GM18526 (cell line): ENCODE results near the gene WDR47.

Experiments
- POLR2A ChIP-seq: IDR thresholded peaks from 3 replicates; pipeline ENCODE4 v1.6.1; 2011; ENCODE audit not compliant: insufficient read length; ENCODE audit errors: extremely low read depth

The WDR47 gene

DNA sequence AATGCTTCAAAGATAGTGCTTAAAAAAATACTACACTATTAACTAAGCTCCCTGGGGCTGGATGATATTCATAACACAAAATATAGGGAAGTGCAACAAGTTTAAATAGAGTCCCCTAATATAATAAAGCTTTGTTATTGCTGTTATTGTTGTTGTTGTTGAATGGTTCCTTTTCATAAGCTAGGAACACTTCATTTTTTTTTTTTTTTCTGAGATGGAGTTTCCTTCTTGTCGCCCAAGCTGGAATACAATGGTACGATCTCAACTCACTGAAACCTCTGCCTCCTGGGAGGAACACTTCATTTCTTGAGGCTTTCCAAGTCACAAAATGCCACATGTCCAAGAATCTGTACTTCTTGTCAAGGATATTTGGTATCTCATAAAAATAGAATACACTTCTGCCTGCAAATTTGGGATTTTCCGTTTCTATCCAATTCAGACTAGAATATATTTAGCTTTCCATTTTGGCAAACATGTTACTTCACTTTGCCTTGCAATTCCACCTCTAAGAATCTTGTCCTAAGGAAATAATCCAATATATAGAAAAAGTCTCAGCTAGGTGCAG is 21.1 kb downstream of the WDR47 start:
- TF ChIP-seq POLR2A: no peak

DNA sequence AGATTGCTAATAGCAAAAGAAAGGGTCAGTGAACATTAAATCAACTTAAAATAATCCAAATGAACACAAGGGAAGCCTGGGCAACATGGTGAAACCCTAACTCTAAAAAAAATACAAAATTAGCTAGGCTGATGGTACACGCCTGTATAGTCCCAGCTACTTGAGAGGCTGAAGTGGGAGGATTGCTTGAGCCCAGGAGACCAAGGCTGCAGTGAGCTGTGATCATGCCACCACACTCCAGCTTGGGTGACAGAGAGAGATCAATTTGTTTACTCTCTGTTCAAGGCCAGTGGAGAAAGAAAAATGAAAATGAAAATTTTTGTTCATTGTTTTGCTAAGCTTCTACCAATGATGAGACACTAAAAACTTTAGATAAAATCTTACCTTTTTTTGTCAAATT is 24.8 kb downstream of the WDR47 start:
- TF ChIP-seq POLR2A: no peak

DNA sequence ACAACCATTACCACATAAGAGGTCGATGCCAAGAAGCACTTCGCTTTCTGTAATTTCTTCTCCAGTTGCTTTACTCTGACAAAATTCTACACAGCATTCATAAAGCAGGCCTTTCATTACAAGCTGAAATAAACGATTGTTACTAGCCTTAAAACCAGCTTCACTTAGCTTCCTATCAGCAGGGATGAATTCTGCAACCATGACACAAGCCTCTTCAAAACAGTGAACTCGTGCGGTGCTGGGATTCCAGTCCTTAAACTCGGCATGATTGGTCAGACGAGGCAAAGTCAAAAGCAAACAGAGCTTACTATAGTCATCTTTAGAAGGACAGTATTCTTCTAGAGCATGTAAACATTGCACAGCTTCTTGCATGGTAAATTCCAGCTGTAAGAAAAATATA is 30.6 kb downstream of the WDR47 start:
- TF ChIP-seq POLR2A: no peak

GRCh38 chr1:108983114-108983513 is 58.8 kb downstream of the WDR47 start:
- no peak for TF ChIP-seq POLR2A

- TF ChIP-seq POLR2A: no peak
Observed at GRCh38 chr1:108976658-108977057, 65.2 kb downstream of the WDR47 start.

- TF ChIP-seq POLR2A: no peak
Observed at GRCh38 chr1:108972951-108973350, 69.0 kb downstream of the WDR47 start.

GRCh38 chr1:108969346-108969745 is 72.6 kb downstream of the WDR47 start:
- no peak for TF ChIP-seq POLR2A

- TF ChIP-seq POLR2A: peak; percentile 88
Observed at GRCh38 chr1:108963052-108963686, 78.7 kb downstream of the WDR47 start, which contains the start of gene CLCC1. Gene CLCC1 (minus strand): TSS chr1:108963484. CDS start chr1:108950437, 13,047 bp downstream.

- no peak for TF ChIP-seq POLR2A
Observed at GRCh38 chr1:108962681-108963051, 79.2 kb downstream of the WDR47 start.

GRCh38 chr1:108961752-108962486 is 80.0 kb downstream of the WDR47 start:
- TF ChIP-seq POLR2A: no peak

DNA sequence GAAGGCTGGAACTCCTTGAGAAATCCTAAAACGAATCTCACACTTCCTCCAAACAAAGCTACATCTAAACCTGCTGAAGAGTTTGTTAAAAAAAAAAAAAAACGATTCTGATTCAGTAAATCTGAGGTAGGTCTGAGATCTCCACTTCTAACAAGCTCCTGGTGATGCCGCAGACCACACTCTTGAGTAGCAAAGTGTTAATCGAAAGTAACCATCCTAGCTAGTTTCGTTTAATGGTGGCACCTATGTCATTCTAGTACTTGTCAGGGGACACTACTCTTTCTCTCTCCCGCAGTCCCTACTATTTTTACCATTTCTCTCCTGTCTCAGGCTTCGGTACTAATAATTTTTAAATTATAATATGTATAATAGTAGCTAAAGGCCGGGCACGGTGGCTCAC is 80.7 kb downstream of the WDR47 start:
- no peak for TF ChIP-seq POLR2A

DNA sequence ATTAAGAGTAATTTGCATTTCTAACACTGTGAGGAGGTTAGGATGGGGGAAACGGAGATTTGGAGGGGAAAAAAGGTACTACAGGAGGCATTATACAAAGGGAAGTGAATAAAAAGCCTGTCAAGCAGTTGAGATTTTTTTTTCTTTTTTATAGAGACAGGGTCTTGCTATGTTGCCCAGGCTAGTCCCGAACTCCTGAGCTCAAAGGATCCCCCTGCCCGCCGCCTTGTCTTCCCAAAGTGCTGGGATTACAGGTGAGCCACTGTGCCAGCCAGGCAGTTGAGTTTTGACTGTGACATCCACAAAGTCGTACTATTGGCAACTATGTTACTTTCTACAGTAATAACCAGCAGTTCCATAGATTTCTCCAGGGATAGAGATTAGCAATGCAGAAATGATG is 81.2 kb downstream of the WDR47 start:
- no peak for TF ChIP-seq POLR2A

DNA sequence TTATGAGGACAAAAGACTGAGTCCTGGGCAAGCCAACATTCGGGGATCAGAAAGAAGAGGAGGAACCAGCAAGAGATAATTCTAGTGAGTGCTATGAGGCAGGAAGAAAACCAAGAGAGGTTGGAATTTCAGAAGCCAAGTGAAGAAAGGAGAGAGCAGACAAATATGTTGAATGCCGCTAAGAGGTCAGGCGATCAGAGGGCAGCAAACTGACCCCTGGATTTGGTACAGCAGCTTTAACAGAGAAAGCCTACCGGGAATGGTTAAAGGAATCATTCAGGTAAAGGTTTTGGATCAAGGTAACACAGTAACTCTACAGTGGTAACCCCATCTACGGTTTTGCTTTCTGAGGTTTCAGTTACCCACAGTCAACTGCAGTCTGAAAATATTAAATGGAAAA is 84.0 kb downstream of the WDR47 start:
- no peak for TF ChIP-seq POLR2A

DNA sequence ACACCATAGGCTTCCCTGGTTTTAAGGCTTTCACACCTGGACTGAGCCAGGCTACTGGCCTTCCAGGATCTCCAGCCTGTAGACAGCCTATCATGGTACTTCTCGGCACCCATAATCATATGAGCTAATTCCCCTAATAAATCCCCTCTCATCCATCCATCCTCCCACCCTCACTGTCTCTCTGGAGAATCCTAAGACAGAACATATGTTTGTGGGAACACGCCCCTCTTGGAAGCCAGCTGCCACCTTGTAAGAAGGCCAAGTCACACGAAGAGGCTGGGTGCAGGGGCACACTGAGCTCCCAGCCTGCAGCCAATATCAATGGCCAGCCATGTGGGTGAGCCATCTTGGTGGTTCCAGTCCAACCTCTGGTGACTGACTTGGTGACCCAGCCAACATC is 86.0 kb downstream of the WDR47 start:
- no peak for TF ChIP-seq POLR2A

GRCh38 chr1:108955111-108955510 is 86.8 kb downstream of the WDR47 start:
- no peak for TF ChIP-seq POLR2A

DNA sequence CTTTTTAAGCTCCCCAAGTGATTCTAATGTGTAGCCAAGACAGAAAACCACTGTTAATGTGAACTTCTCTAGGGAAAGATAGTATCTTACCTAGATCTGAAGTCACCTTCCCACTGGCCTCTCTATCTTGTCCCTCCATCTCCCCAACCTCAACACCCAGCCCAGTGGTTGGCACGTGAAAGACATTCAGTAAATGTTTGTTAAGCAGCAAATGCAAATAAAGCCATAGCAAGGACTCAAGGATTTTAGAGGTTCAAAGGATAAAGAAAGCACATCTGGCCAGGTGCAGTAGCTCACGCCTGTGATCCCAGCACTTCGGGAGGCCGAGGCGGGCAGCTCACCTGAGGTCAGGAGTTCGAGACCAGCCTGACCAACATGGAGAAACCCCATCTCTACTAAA is 88.5 kb downstream of the WDR47 start:
- TF ChIP-seq POLR2A: no peak
